Measurements from ENCODE around the gene MAP4K4. TPM values are rescaled to one million over a fixed set of nuclear protein-coding genes. Genes with fewer than 3 reads are reported as not detected.

MAP4K4 gene
- total RNA-seq, 1 experiment from 2014 or later: 41.3 TPM

DNA sequence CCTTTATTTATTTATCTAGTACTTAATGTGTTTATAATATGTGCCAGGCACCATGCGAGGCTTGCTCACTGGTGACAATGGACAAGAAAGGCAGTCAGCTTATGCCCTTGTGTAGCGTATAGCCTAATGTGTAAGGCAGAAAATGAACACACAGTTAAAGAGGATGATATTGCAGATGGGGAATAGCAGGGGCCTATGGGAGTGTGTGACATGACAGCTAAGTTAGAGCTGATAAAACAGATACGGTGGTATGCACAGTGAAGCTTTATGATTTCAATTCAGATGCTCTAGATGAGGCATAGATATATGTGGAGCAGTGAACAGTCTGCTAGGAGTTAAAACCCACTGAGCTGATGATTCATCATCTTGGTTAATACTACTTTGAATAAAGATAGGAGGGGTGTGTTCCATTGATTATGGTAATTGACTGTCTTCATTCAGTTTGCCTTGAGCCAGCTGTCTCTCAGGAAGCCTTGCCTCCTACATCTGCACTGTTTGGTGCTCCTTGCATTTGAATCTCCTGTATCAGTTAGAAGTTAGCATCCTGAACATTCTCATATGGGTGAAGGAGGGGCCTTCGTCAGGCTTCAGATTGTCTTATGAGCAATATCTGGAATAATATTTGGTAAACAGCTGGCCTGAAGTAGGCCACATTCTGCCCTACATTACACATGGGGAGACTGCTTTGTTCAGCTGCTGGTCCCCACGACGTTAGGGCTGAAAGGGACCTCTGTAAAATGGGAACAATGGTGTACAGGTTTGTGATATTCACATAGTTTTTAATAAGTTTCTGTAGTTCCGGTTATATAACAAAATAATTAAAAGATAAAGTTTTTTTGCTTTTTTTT, 13.2 kb downstream of the MAP4K4 start:
- no peak for DNase-seq (ENCODE audit: low read depth)
- in situ Hi-C loops (cut with HindIII; ENCODE audit: low pct_unique_long_range_greater_than_20kb, low sequenced_read_pairs): no loop called here

DNA sequence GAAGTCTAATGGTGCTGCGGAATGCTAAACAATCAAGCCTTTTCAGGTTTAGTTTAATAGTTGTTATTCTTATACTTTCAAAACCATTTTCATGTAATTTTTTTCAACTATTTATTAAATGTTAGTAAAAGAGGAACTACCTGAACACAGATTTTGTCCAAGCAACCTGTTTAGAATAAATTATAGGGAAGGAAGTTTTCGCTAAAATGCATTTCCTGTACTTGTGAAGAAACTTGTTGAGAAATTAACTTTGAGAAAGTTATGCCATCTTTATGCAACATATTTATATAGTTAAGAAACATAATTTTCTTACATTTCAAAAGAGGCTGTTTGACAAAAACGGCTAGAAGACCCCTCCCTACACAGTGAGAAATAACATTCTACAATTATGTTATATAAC, 16.6 kb downstream of the MAP4K4 start:
- in situ Hi-C loops (cut with HindIII; ENCODE audit: low pct_unique_long_range_greater_than_20kb, low sequenced_read_pairs): no loop called here
- DNase-seq (ENCODE audit: low read depth): no peak

DNA sequence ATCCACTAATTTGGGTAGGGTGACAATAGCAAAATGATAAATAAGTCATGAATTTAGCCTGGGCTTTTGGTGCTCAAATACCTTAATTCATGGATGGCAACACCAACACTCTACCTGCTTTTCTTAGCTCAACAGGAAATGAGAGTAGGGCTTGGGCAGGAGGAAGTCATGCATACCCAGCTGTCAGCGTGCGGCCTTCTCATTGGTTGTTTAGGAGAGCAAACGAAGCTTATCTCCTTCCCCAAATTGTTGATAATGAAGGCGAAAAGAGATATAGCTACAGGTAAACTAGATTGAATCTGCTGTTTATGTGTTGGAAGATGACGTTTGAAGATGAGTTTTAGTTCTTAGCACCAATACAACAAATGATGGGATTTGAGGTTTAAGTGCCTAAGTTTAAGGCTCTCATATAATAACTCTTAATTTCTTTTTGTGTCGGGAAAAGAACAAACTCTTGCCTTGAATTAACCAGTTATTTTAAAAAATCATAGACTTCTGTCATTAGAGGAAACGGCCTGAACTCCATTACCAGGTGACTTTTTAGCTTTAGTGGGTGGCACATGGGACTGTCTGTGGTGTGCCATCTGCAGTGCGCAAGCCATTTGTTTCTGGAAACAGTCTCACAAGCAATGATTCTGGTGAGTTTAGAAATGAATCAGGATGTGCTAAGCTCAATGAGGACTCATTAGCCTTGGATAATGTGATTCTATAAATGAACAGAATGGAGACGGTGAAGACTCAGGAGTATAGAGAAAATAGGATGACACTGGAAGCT, 19.8 kb downstream of the MAP4K4 start:
- DNase-seq (ENCODE audit: low read depth): no peak
- in situ Hi-C loops (cut with HindIII; ENCODE audit: low pct_unique_long_range_greater_than_20kb, low sequenced_read_pairs): no loop called here

DNA sequence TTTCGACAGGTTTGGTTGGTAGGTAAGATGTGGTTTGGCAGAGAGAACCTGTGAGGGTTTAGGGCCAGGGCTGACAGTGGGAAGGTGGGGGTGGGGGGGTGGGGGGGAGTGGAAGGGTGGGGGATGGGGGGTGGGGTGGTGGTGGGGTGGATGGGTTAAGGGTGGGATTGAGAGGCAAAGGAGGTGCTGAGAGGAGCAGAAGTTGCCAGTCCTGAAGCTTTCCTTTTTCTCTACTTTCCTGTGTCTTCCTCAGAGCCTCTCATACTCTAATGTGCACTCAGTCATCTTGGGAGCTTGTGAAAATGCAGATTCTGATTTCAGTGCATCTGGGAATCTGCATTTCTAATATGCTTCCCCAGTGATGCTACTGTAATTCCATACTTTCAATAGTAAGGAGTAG, 21.0 kb downstream of the MAP4K4 start:
- no peak for DNase-seq (ENCODE audit: low read depth)
- in situ Hi-C loops (cut with HindIII; ENCODE audit: low pct_unique_long_range_greater_than_20kb, low sequenced_read_pairs): no loop called here

- in situ Hi-C loops (cut with HindIII; ENCODE audit: low pct_unique_long_range_greater_than_20kb, low sequenced_read_pairs): no loop called here
- no peak for DNase-seq (ENCODE audit: low read depth)
Measured at GRCh38 chr2:101718993-101719571, 21.6 kb downstream of the MAP4K4 start.

- DNase-seq (ENCODE audit: low read depth): no peak
Measured at GRCh38 chr2:101720732-101721131, 23.2 kb downstream of the MAP4K4 start.

DNA sequence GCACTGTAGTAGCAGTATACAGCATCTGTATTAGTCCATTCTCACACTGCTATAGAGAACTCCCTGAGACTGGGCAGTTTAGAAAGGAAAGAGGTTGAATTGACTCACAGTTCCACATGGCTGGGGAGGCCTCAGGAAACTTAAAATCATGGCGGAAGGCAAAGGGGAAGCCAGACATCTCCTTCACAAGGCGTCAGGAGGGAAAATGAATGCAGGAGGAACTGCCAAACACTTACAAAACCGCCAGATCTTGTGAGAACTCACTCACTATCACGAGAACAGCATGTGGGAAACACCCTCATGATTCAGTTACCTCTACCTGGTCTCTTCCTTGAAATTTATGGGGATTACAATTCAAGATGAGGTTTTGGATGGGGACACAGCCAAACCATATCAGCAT, 25.4 kb downstream of the MAP4K4 start:
- no peak for DNase-seq (ENCODE audit: low read depth)
- in situ Hi-C loops (cut with HindIII; ENCODE audit: low pct_unique_long_range_greater_than_20kb, low sequenced_read_pairs): no loop called here

More at GRCh38 chr2:101720732-101721131, 23.2 kb downstream of the MAP4K4 start:
- in situ Hi-C loops (cut with HindIII; ENCODE audit: low pct_unique_long_range_greater_than_20kb, low sequenced_read_pairs): no loop called here

GRCh38 chr2:101723371-101724124, 26.0 kb downstream of the MAP4K4 start:
- no peak for DNase-seq (ENCODE audit: low read depth)

GRCh38 chr2:101724125-101724474, 26.6 kb downstream of the MAP4K4 start:
- in situ Hi-C loops (cut with HindIII; ENCODE audit: low pct_unique_long_range_greater_than_20kb, low sequenced_read_pairs): no loop called here
- no peak for DNase-seq (ENCODE audit: low read depth)

More at GRCh38 chr2:101723371-101724124, 26.0 kb downstream of the MAP4K4 start:
- in situ Hi-C loops (cut with HindIII; ENCODE audit: low pct_unique_long_range_greater_than_20kb, low sequenced_read_pairs): no loop called here

- DNase-seq (ENCODE audit: low read depth): no peak
- in situ Hi-C loops (cut with HindIII; ENCODE audit: low pct_unique_long_range_greater_than_20kb, low sequenced_read_pairs): no loop called here
Measured at GRCh38 chr2:101725038-101725437, 27.5 kb downstream of the MAP4K4 start.

- in situ Hi-C loops (cut with HindIII; ENCODE audit: low pct_unique_long_range_greater_than_20kb, low sequenced_read_pairs): no loop called here
- no peak for DNase-seq (ENCODE audit: low read depth)
Measured at GRCh38 chr2:101725515-101726192, 28.1 kb downstream of the MAP4K4 start.

- in situ Hi-C loops (cut with HindIII; ENCODE audit: low pct_unique_long_range_greater_than_20kb, low sequenced_read_pairs): no loop called here
- no peak for DNase-seq (ENCODE audit: low read depth)
Measured at GRCh38 chr2:101728865-101729264, 31.4 kb downstream of the MAP4K4 start.

GRCh38 chr2:101729521-101730190, 32.1 kb downstream of the MAP4K4 start:
- no peak for DNase-seq (ENCODE audit: low read depth)
- in situ Hi-C loops (cut with HindIII; ENCODE audit: low pct_unique_long_range_greater_than_20kb, low sequenced_read_pairs): no loop called here

GRCh38 chr2:101731221-101732054, 33.9 kb downstream of the MAP4K4 start:
- DNase-seq (ENCODE audit: low read depth): no peak
- in situ Hi-C loops (cut with HindIII; ENCODE audit: low pct_unique_long_range_greater_than_20kb, low sequenced_read_pairs): no loop called here

GRCh38 chr2:101732199-101732598, 34.7 kb downstream of the MAP4K4 start:
- DNase-seq (ENCODE audit: low read depth): no peak
- in situ Hi-C loops (cut with HindIII; ENCODE audit: low pct_unique_long_range_greater_than_20kb, low sequenced_read_pairs): no loop called here

DNA sequence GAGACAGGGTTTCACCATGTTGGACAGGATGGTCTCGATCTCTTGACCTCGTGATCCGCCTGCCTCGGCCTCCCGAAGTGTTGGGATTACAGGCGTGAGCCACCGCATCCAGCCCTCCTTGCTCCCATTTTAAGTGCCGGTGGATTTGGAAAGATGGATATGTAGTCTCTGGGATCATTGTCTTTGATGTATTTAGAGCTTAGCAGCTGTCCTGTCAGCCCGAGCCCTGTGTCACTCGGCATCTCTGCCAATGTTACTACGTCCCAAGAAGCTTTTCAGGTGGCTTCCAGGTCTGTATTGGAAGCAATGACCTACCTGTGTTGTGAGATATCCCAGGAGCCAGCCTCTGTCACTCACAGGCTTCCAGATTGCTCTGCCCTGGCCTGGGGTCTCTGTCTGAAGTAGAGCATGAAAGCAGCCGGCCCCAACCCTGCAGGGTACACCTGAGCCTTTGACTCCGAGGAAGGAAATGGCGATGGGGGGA, 35.3 kb downstream of the MAP4K4 start:
- in situ Hi-C loops (cut with HindIII; ENCODE audit: low pct_unique_long_range_greater_than_20kb, low sequenced_read_pairs): no loop called here
- DNase-seq (ENCODE audit: low read depth): no peak
